Trophoblast cell (in vitro differentiated cells and primary cell): ENCODE data around the gene CD79A.

Source experiments
- DNase-seq, 2 donors: peaks; one replicate each; pipeline ENCODE4 v3.0.0-alpha.2; 2016
- H2AFZ ChIP-seq: 2 replicates; pipeline ENCODE4 v1.6.1; 2013; ENCODE audit warnings: low read length, moderate library complexity, mild to moderate bottlenecking; ENCODE audit not compliant: insufficient read depth, poor library complexity
- H2AK5ac ChIP-seq: 2 replicates; pipeline ENCODE4 v1.6.1; 2013; ENCODE audit warnings: mild to moderate bottlenecking, low read length
- H2BK120ac ChIP-seq: 2 replicates; pipeline ENCODE4 v1.6.1; 2013; ENCODE audit warnings: low read length, mild to moderate bottlenecking, moderate library complexity; ENCODE audit not compliant: insufficient read depth, poor library complexity
- H2BK12ac ChIP-seq: 2 replicates; pipeline ENCODE4 v1.6.1; 2013; ENCODE audit warnings: mild to moderate bottlenecking, low read length, moderate library complexity
- H2BK5ac ChIP-seq: 2 replicates; pipeline ENCODE4 v1.6.1; 2013; ENCODE audit warnings: low read length, low read depth, moderate library complexity, mild to moderate bottlenecking; ENCODE audit not compliant: poor library complexity
- H3K14ac ChIP-seq: 2 replicates; pipeline ENCODE4 v1.6.1; 2013; ENCODE audit warnings: mild to moderate bottlenecking, low read length
- H3K18ac ChIP-seq: 2 replicates; pipeline ENCODE4 v1.6.1; 2013; ENCODE audit warnings: mild to moderate bottlenecking, low read length
- H3K23ac ChIP-seq: 2 replicates; pipeline ENCODE4 v1.6.1; 2013; ENCODE audit warnings: low read length
- H3K27ac ChIP-seq: 2 replicates; pipeline ENCODE4 v1.5.1; 2013; ENCODE audit warnings: low read depth, mild to moderate bottlenecking, inconsistent platforms, low read length, moderate library complexity
- H3K27me3 ChIP-seq: 2 replicates; pipeline ENCODE4 v1.6.1; 2013; ENCODE audit warnings: inconsistent platforms, mild to moderate bottlenecking, low read length, moderate library complexity; ENCODE audit not compliant: insufficient read depth
- H3K36me3 ChIP-seq, 2 experiments: 1 replicate in 1 of 2; 2 replicates in 1 of 2; pipeline ENCODE4 v1.6.1; 2013; ENCODE audit warnings: low read length in 2 of 2, mild to moderate bottlenecking in 2 of 2, moderate library complexity in 1 of 2; ENCODE audit not compliant: insufficient read depth in 2 of 2, control insufficient read depth in 1 of 2
- H3K4ac ChIP-seq: 2 replicates; pipeline ENCODE4 v1.6.1; 2013; ENCODE audit warnings: low read depth, mild to moderate bottlenecking, low read length, moderate library complexity
- H3K4me1 ChIP-seq, 2 experiments: 1 replicate in 1 of 2; 2 replicates in 1 of 2; pipeline ENCODE4 v1.6.1; 2013; ENCODE audit warnings: low read length in 2 of 2, mild to moderate bottlenecking in 2 of 2, moderate library complexity in 1 of 2; ENCODE audit not compliant: insufficient read depth in 2 of 2, control insufficient read depth in 1 of 2
- H3K4me2 ChIP-seq: 2 replicates; pipeline ENCODE4 v1.6.1; 2013; ENCODE audit warnings: inconsistent platforms, mild to moderate bottlenecking, low read length, moderate library complexity
- H3K4me3 ChIP-seq: 2 replicates; pipeline ENCODE4 v1.5.1; 2013; ENCODE audit warnings: mild to moderate bottlenecking, low read depth, low read length, inconsistent platforms
- H3K79me1 ChIP-seq: one replicate; pipeline ENCODE4 v1.6.1; 2013; ENCODE audit warnings: low read length
- H3K79me2 ChIP-seq: 2 replicates; pipeline ENCODE4 v1.6.1; 2013; ENCODE audit warnings: low read length, mild to moderate bottlenecking; ENCODE audit not compliant: control insufficient read depth, insufficient read depth, poor library complexity
- H3K9ac ChIP-seq: 2 replicates; pipeline ENCODE4 v1.6.1; 2013; ENCODE audit warnings: mild to moderate bottlenecking, low read length
- H3K9me3 ChIP-seq: 2 replicates; pipeline ENCODE4 v1.6.1; 2013; ENCODE audit warnings: low read depth, mild to moderate bottlenecking, control low read depth, inconsistent platforms, low read length; ENCODE audit not compliant: insufficient read depth
- H4K12ac ChIP-seq: 2 replicates; pipeline ENCODE4 v1.6.1; 2013; ENCODE audit warnings: low read depth, mild to moderate bottlenecking, low read length, moderate library complexity
- H4K8ac ChIP-seq: 2 replicates; pipeline ENCODE4 v1.6.1; 2013; ENCODE audit warnings: low read depth, mild to moderate bottlenecking, low read length, moderate library complexity
- H4K91ac ChIP-seq: one replicate; pipeline ENCODE4 v1.6.1; 2013; ENCODE audit warnings: low read depth, mild to moderate bottlenecking, low read length, moderate library complexity
- WGBS: extraction: QIAGEN DNeasy Blood & Tissue Kit; methylation state at CpG from one replicate; pipeline ENCODE4 v1.1.7; 2013; ENCODE audit warnings: missing lambda C conversion rate; ENCODE audit not compliant: insufficient read length, insufficient coverage; ENCODE audit errors: extremely low coverage; 5-methylcytosine and 5-hydroxymethylcytosine counted together

CD79A gene

DNA sequence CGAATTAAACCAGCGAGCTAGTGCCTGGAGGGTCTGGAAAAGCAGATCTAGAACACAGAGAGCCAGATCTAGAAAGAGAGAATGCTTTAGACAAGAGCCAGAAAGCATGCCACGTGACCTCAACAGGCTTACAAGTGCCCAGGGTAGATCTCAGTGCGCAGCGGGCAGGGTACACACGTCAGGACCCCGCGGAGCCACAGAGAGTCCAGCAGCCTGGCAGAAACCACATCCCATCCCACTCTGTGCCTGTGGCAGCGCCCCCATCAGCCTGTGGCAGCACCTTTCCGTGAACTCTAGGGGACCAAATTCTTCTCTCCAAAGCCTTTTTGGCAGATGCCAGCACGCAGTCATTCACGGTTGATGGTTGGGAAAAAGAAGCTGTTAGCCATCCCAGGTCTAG, 11.8 kb downstream of the CD79A start:
- no peak overlapping the region for H3K14ac ChIP-seq
- no peaks in the 10 kb centered on the region for H3K27me3 ChIP-seq
- H3K36me3 ChIP-seq: peaks cover 29 to 31% of the 10 kb centered on the region in 2 experiments
- no peak for DNase-seq
- H3K18ac ChIP-seq: no peak overlapping the region
- H2BK12ac ChIP-seq: no peak overlapping the region
- peaks cover 7% of the 10 kb centered on the region for H3K79me1 ChIP-seq
- H4K8ac ChIP-seq: no peak overlapping the region
- H2BK120ac ChIP-seq: no peak overlapping the region
- no peak overlapping the region for H3K23ac ChIP-seq
- H3K9ac ChIP-seq: no peak overlapping the region
- no peak overlapping the region for H3K4me3 ChIP-seq
- H3K79me2 ChIP-seq: peaks cover 5% of the 10 kb centered on the region
- H3K4me1 ChIP-seq: peaks cover 15 to 17% of the 10 kb centered on the region in 2 experiments
- no peak overlapping the region for H2AFZ ChIP-seq
- no peak overlapping the region for H2AK5ac ChIP-seq
- H4K12ac ChIP-seq: no peak overlapping the region
- no peak overlapping the region for H3K4ac ChIP-seq
- no peak overlapping the region for H4K91ac ChIP-seq
- no peak overlapping the region for H3K27ac ChIP-seq
- no peaks in the 10 kb centered on the region for H3K9me3 ChIP-seq
- no CpG with 5 or more reads among the region's 12 CpGs for WGBS
- no peak overlapping the region for H2BK5ac ChIP-seq
- H3K4me2 ChIP-seq: no peak overlapping the region

DNA sequence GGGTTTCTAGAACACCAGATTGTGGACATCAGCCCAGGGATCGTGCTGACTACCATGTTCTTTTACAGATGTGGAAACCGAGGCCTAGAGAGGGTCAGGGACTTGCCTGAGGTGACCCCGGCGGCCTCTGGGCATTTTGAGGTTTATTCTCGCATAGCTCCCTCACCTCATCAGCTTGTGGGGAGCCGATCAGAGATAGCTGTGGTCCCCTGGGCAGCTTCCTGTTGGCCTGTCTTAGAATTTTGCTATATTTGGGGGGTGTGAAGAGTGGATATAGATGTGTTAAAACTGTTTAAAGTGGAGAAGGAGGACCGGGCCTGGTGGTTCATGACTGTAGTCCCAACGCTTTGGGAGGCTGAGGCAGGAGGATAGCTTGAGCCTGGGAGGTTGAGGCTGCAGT, 12.8 kb downstream of the CD79A start:
- H3K14ac ChIP-seq: no peak overlapping the region
- H3K79me2 ChIP-seq: no peaks in the 10 kb centered on the region
- H3K9ac ChIP-seq: no peak overlapping the region
- no peak overlapping the region for H4K12ac ChIP-seq
- H3K23ac ChIP-seq: no peak overlapping the region
- H4K91ac ChIP-seq: no peak overlapping the region
- no peak overlapping the region for H2AFZ ChIP-seq
- H3K27me3 ChIP-seq: no peaks in the 10 kb centered on the region
- H2BK5ac ChIP-seq: no peak overlapping the region
- DNase-seq: no peak
- H3K4me1 ChIP-seq: peaks cover 11 to 13% of the 10 kb centered on the region in 2 experiments
- no peak overlapping the region for H2BK120ac ChIP-seq
- H2BK12ac ChIP-seq: no peak overlapping the region
- H4K8ac ChIP-seq: no peak overlapping the region
- no peak overlapping the region for H3K18ac ChIP-seq
- H3K4me2 ChIP-seq: no peak overlapping the region
- H3K9me3 ChIP-seq: no peaks in the 10 kb centered on the region
- no peak overlapping the region for H3K27ac ChIP-seq
- H2AK5ac ChIP-seq: no peak overlapping the region
- no peak overlapping the region for H3K4me3 ChIP-seq
- H3K4ac ChIP-seq: no peak overlapping the region
- H3K79me1 ChIP-seq: peaks cover 3% of the 10 kb centered on the region
- no CpG with 5 or more reads among the region's 8 CpGs for WGBS
- H3K36me3 ChIP-seq: peaks cover 39 to 40% of the 10 kb centered on the region in 2 experiments

DNA sequence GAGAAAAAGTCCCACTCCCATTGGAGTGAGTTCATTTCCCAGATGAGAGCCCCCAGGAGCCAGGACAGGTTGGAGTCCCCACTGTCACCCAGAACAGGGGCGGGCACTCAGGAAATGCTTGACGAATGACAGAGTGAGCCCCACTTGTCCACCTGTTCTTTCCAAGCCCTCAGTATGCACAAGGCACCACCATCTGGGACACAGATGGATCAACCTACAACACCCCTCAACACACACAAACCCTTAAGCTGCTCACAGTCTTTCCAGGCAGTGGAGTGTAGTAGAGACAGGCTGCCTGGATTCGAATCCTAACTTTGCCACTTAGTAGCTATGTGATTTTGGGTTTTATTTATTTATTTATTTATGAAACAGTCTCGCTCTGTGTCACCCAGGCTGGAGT, 13.9 kb downstream of the CD79A start:
- Histone ChIP-seq H3K4me1 (peaks cover 9 to 12% of the 10 kb centered on the region in 2 experiments), H3K23ac (no peak overlapping the region), H2BK12ac (no peak overlapping the region), H3K4me2 (no peak overlapping the region), H3K79me2 (no peaks in the 10 kb centered on the region), H3K9ac (no peak overlapping the region), H3K27ac (no peak overlapping the region), H3K18ac (no peak overlapping the region), H2BK120ac (no peak overlapping the region), H2AK5ac (no peak overlapping the region), H4K91ac (no peak overlapping the region), H2AFZ (no peak overlapping the region), H3K4me3 (no peak overlapping the region), H3K14ac (no peak overlapping the region), H3K36me3 (peaks cover 50% of the 10 kb centered on the region in 2 experiments), H3K9me3 (no peaks in the 10 kb centered on the region), H4K8ac (no peak overlapping the region), H2BK5ac (no peak overlapping the region), H3K4ac (no peak overlapping the region), H3K27me3 (no peaks in the 10 kb centered on the region), H3K79me1 (peaks cover 3% of the 10 kb centered on the region), H4K12ac (no peak overlapping the region)
- WGBS: no CpG with 5 or more reads among the region's 4 CpGs
- DNase-seq: no peak

DNA sequence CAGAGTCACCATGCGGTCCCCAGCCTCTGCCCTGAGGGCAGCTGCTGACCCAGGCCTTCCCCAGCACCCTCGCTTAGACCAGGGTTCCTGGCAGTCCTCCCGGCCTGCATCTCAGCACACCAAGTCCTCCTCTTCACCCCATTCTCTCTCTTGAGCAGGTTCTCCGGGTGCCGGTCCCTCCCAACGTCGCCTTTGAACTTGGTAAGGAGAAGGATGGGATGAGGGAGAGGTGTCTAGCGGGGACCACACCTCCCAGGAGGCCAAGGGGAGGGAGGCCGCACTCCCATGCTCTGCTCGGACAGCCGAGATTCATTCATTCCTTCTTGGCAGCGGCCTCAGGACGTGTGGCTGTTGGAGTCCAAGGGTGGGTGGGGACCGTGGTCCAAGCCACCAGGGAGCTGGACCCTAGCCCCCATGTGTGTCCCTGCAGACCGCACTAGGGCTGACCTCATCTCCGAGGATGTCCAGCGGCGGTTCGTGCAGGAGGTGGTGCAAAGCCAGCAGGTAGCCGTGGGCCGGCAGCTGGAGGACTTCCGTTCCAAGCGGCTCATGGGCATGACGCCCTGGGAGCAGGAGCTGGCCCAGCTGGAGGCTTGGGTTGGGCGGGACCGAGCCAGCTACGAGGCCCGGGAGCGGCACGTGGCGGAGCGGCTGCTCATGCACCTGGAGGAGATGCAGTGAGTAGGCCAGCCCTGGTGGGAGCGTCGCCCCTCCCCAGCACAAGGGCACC, 15.3 kb downstream of the CD79A start:
- Histone ChIP-seq H2AFZ (no peak overlapping the region), H3K79me1 (peaks cover 3% of the 10 kb centered on the region), H4K8ac (no peak overlapping the region), H3K9ac (no peak overlapping the region), H3K18ac (no peak overlapping the region), H3K4me3 (no peak overlapping the region), H2AK5ac (no peak overlapping the region), H3K36me3 (peaks cover 58% of the 10 kb centered on the region in 2 experiments), H3K79me2 (no peaks in the 10 kb centered on the region), H3K4me2 (no peak overlapping the region), H3K23ac (no peak overlapping the region), H3K9me3 (no peaks in the 10 kb centered on the region), H4K12ac (no peak overlapping the region), H2BK12ac (no peak overlapping the region), H2BK5ac (no peak overlapping the region), H3K27me3 (no peaks in the 10 kb centered on the region), H3K14ac (no peak overlapping the region), H3K4ac (no peak overlapping the region), H3K27ac (no peak overlapping the region), H2BK120ac (no peak overlapping the region), H3K4me1 (peaks cover 4 to 7% of the 10 kb centered on the region in 2 experiments), H4K91ac (no peak overlapping the region)
- no peak for DNase-seq
- no CpG with 5 or more reads among the region's 34 CpGs for WGBS
